GM12878 (cell line): ENCODE measurements around the gene METTL16. TPM values are rescaled to one million over a fixed set of nuclear protein-coding genes. Genes with fewer than 3 reads are reported as not detected.
A peak's percentile ranks its signal among the peaks of the same experiment; 100 is the strongest.

Experiments
- BCLAF1 ChIP-seq: fragments of 450-650 bp; IDR thresholded peaks from 2 replicates; pipeline ENCODE4 v1.6.1; 2017; ENCODE audit warnings: antibody characterized with exemption, mild to moderate bottlenecking, moderate library complexity
- CHD4 ChIP-seq: fragments of 200-600 bp; sonication (generic); IDR thresholded peaks from 2 replicates; pipeline ENCODE4 v1.6.1; 2016; ENCODE audit warnings: mild to moderate bottlenecking
- CREM ChIP-seq: IDR thresholded peaks from 2 replicates; pipeline ENCODE4 v1.6.1; 2014; ENCODE audit warnings: antibody characterized with exemption, low read depth
- EED ChIP-seq: sonication (generic); IDR thresholded peaks from 2 replicates; pipeline ENCODE4 v1.6.1; 2016; ENCODE audit warnings: antibody characterized with exemption, low read depth
- ETV6 ChIP-seq, 2 experiments: fragments of 450-650 bp in 1 of 2; IDR thresholded peaks in 1 of 2; conservative IDR thresholded peaks in 1 of 2; 2 replicates each; pipeline ENCODE4 v1.6.1; 2014; ENCODE audit warnings: antibody characterized with exemption in 1 of 2, borderline replicate concordance in 1 of 2, low read depth in 1 of 2, mild to moderate bottlenecking in 1 of 2, moderate library complexity in 1 of 2
- FOXM1 ChIP-seq: IDR thresholded peaks from 2 replicates; pipeline ENCODE4 v1.6.1; 2012; ENCODE audit warnings: low read depth, mild to moderate bottlenecking, inconsistent platforms, low read length, moderate library complexity
- GABPA ChIP-seq: IDR thresholded peaks from 2 replicates; pipeline ENCODE4 v1.6.1; 2014; ENCODE audit warnings: antibody characterized with exemption, low read depth, mild to moderate bottlenecking, inconsistent platforms
- NRF1 ChIP-seq: conservative IDR thresholded peaks from 2 replicates; pipeline ENCODE4 v1.6.1; 2011; ENCODE audit warnings: mild to moderate bottlenecking, low read depth, low read length, improper control_type of control experiment
- PAX5 ChIP-seq: IDR thresholded peaks from 2 replicates; pipeline ENCODE4 v1.6.1; 2011; ENCODE audit warnings: low read depth, low read length, borderline replicate concordance
- REST ChIP-seq: IDR thresholded peaks from 2 replicates; pipeline ENCODE4 v1.6.1; 2012; ENCODE audit warnings: mild to moderate bottlenecking, low read depth, low read length
- SIN3A ChIP-seq: IDR thresholded peaks from 2 replicates; pipeline ENCODE4 v1.6.1; 2012; ENCODE audit warnings: low read depth, low read length, improper control_type of control experiment
- SMAD1 ChIP-seq: fragments of 450-650 bp; IDR thresholded peaks from 2 replicates; pipeline ENCODE4 v1.6.1; 2018; ENCODE audit warnings: mild to moderate bottlenecking, low read depth; ENCODE audit not compliant: partially characterized antibody
- SREBF2 ChIP-seq: IDR thresholded peaks from 2 replicates; pipeline ENCODE4 v1.6.1; 2012; ENCODE audit warnings: mild to moderate bottlenecking, low read length
- STAT1 ChIP-seq: fragments of 450-650 bp; conservative IDR thresholded peaks from 2 replicates; pipeline ENCODE4 v1.6.1; 2014; ENCODE audit warnings: antibody characterized with exemption, mild to moderate bottlenecking
- TCF3 ChIP-seq: IDR thresholded peaks from 2 replicates; pipeline ENCODE4 v1.6.1; 2012; ENCODE audit warnings: low read depth, mild to moderate bottlenecking, low read length, borderline replicate concordance; ENCODE audit not compliant: insufficient read depth
- WRNIP1 ChIP-seq: IDR thresholded peaks from 2 replicates; pipeline ENCODE4 v1.6.1; 2011; ENCODE audit warnings: low read depth, low read length, improper control_type of control experiment, borderline replicate concordance
- ZSCAN29 ChIP-seq: fragments of 450-650 bp; IDR thresholded peaks from 2 replicates; pipeline ENCODE4 v1.6.1; 2017; ENCODE audit warnings: mild to moderate bottlenecking, moderate library complexity
- polyA plus RNA-seq, 11 experiments: library from polyadenylated mRNA; depleted of rRNA in 4 of 11; unstranded in 6 of 11; stranded (reverse) in 5 of 11; fragments of >200 nt; fragmentation: Nextera tagmentation in 4 of 11; fragmentation: Illumina TruSeq in 1 of 11; extraction: Ambion mirVana in 4 of 11; extraction: Trizol in 1 of 11; gene quantifications; 1 replicate in 1 of 11; 2 replicates in 10 of 11; pipeline versions ENCODE4 v1.2.1 to v1.2.3, GENCODE V29; 2011 to 2016; ENCODE audit warnings: inconsistent platforms in 2 of 11, missing spikeins in 2 of 11, low read depth in 1 of 11
- total RNA-seq, 4 experiments: library from RNA; depleted of rRNA in 3 of 4; stranded (reverse); fragments of >200 nt in 3 of 4; fragmentation: Illumina TruSeq in 1 of 4; extraction: Trizol in 1 of 4; gene quantifications; 2 replicates each; pipeline versions ENCODE4 v1.2.1 to v1.2.3, GENCODE V29; 2013 to 2021
- TF ChIP-seq, protein P1 (sequence below): IDR thresholded peaks from 2 replicates; pipeline ENCODE4 v1.6.1; 2011; ENCODE audit warnings: mild to moderate bottlenecking, low read depth, low read length, moderate library complexity; ENCODE audit not compliant: insufficient replicate concordance
- TF ChIP-seq, protein P2 (sequence below): fragments of 450-650 bp; IDR thresholded peaks from 2 replicates; pipeline ENCODE4 v1.6.1; 2018; ENCODE audit warnings: borderline replicate concordance, mild to moderate bottlenecking; ENCODE audit not compliant: partially characterized antibody

Gene METTL16
- total and polyA plus RNA-seq, 10 of the 15 experiments (the other 5 are each of a cell fraction or from before 2014, with no cell fraction given): 15.6 to 34.3 (median 23.7) TPM

- no peak; the same call in 1 of the 2 replicates for TF ChIP-seq NRF1
- no peak for TF ChIP-seq SMAD1
- no peak for TF ChIP-seq EED
- no peak; the same call in 1 of the 2 replicates for TF ChIP-seq SIN3A
- TF ChIP-seq WRNIP1: no peak
- TF ChIP-seq GABPA: no peak
- no peak for TF ChIP-seq CHD4
- TF ChIP-seq TCF3: no peak
- TF ChIP-seq BCLAF1: no peak
- TF ChIP-seq ETV6 (conservative IDR thresholded peaks at IDR 0.05 in 1 of 2, IDR thresholded peaks at IDR 0.05 in 1 of 2; ENCODE audit: borderline replicate concordance in 1 of 2, low read depth in 1 of 2): 0 out of 4 replicates have a peak, but pooled peaks of 1 of the 2 experiments have one; percentile 10
- 0 out of 2 replicates have a peak, but pooled peaks have one; percentile 36 for TF ChIP-seq PAX5
- no peak for TF ChIP-seq ZSCAN29
- TF ChIP-seq REST: no peak
- TF ChIP-seq, protein P1, sequence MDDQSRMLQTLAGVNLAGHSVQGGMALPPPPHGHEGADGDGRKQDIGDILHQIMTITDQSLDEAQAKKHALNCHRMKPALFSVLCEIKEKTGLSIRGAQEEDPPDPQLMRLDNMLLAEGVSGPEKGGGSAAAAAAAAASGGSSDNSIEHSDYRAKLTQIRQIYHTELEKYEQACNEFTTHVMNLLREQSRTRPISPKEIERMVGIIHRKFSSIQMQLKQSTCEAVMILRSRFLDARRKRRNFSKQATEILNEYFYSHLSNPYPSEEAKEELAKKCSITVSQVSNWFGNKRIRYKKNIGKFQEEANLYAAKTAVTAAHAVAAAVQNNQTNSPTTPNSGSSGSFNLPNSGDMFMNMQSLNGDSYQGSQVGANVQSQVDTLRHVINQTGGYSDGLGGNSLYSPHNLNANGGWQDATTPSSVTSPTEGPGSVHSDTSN: no peak
- TF ChIP-seq SREBF2: no peak
- TF ChIP-seq FOXM1: no peak
- TF ChIP-seq, protein P2, sequence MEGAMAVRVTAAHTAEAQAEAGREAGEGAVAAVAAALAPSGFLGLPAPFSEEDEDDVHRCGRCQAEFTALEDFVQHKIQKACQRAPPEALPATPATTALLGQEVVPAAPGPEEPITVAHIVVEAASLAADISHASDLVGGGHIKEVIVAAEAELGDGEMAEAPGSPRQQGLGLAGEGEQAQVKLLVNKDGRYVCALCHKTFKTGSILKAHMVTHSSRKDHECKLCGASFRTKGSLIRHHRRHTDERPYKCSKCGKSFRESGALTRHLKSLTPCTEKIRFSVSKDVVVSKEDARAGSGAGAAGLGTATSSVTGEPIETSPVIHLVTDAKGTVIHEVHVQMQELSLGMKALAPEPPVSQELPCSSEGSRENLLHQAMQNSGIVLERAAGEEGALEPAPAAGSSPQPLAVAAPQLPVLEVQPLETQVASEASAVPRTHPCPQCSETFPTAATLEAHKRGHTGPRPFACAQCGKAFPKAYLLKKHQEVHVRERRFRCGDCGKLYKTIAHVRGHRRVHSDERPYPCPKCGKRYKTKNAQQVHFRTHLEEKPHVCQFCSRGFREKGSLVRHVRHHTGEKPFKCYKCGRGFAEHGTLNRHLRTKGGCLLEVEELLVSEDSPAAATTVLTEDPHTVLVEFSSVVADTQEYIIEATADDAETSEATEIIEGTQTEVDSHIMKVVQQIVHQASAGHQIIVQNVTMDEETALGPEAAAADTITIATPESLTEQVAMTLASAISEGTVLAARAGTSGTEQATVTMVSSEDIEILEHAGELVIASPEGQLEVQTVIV: no peak
- TF ChIP-seq CREM: peak; percentile 46
- no peak for TF ChIP-seq STAT1
Observed at GRCh38 chr17:2392252-2393173, 119.2 kb downstream of the METTL16 start (continued).
